ENCODE results near the gene EXD2.
"Not testable (repeated sequence)": the region's sequence is repeated elsewhere in the genome, so short reads cannot be mapped to it uniquely, and the experiment has no call there.

EXD2 gene

GRCh38 chr14:69284170-69284569, 92.9 kb downstream of the EXD2 start:
- DNase-seq: no peak

DNA sequence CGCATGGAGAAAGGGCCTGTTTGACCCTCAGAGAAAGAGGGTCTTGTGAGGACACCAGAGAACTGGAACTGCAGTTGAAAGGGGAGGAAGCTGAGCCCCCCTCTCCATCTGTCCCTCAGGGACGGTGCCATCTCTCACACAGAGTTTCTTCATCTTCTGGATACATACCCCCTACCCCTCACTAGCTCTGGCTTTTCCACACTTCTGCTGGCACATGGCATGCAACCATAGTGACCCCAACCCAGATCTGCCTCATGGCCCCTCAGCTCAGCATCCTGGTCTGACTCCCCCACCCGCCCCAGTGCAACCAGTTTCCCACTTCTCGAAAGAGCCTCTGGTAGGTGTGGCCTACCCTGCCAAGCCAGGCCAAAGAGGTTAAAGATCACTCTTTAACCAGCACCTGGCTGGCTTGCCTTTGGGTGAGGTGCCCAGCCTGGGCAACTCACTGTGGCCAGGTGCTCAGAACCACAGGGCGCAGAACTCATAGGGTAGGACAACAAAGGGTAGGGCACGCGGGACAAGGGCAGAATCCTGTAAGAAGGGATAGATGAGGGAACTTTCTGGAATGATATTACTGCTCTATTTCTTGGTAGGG, 94.5 kb downstream of the EXD2 start:
- DNase-seq: no peak

DNA sequence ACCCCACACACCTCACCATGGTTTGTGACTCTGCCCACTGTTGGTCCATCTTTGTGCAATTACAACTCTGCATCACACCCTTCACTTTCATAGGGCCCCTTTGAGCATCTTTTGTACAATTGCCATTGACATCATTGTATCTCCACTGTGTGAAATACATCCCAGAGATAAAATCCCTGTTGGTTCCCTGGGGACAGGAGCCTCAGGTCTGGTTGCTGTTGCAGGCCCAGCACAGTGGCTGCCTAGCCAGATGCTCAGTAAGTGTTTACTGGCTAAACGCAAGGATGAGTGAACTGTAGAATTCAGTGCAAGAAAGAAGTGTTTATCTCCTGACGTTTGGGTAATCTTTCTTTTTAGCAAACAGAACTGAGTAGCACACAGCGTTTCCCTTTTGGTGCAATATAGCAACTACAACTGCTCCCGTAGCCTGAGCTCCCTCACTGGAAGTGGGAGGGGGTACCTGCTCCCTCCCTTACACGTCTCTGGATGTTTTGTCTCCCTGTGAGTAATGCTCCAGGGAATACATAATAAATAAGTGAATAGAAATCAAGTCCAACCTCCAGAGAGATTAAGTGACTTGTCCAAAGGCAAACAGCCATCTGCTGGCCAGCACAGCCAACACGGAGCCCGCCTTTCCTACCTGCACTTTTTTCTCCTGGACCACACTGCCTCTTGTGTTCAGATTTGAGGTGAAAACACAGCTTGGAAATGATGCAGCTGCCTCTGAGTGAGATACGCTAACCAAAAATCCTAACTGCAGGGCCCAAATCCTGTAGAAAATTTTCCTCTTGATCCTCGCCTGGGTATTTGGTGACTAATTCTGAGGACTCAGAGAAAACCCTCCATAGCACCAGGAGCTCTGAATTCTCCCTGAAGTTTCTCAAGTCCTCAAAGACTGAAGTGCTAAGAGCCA, 96.1 kb downstream of the EXD2 start:
- no peak for DNase-seq

DNA sequence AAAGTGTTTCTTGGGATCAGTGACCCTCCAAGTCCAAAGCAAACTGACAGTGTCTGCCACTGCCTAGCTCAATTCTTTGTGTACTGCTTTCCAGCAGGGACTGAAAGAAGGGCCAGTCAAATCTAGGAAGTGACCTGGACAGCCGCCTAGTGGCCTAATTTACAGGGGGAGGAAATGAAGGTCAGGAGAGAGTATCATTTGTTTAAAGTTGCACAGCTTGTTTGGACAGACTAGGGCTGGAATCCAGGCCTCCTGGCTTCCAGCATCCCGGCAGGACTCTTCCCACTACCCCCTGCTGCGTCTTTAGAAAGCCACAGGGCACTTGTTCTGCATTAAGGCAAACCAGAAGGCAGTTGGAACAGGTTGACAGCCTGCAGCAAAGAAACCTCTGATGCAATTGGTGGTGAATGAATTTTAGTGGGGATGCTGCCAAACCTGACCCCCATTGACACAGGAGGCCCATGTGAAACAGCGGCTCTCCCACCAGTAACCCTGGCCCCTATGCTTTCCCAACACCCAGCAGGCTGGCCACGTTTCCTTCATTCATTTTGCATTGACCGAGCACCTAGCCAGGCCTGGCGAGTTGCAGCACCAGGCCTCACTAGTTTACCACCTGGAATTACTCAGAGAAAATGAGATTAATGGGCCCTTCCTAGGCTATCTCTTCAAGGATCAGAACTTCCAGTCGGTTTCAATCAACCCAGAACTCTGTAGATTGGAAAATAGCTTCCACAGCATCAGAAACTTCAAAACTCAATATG, 96.9 kb downstream of the EXD2 start:
- DNase-seq: no peak

DNA sequence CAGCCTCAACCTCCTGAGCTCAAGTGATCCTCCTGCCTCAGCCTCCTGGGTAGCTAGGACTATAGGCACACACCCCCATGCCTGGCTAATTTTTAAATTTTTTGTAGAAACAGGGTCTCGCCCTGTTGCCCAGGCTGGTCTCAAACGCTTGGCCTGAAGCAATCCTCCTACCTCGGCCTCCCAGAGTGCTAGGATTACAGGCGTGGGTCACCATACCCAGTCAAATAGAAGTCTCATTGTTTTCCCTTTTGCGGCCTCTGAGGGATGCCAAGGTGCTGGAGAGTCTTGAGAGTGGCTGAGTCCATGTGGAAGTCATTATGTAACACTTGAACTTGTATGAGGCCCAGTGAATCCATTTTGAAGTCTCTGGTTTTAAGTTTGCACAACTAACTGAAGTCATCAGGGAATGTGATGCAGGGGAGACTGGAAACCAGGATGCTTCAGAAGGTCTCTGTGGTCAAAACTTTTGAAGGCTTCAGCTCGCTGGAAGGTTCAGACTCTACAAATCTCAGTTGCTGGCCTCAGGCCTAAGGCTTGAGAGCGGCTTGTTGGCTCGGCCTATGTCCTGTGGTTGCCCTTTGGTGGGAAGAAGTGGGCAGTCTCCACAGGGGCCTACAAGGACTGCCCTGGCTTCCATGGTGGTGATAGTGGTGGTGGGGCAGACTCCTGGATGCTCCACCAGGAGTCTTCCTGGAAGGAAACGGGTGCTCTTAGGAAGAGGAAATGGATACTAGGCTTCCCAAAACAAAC, 97.8 kb downstream of the EXD2 start:
- DNase-seq: no peak

GRCh38 chr14:69289811-69290520, 98.7 kb downstream of the EXD2 start:
- DNase-seq: no peak

- not testable (repeated sequence) for DNase-seq
These were observed 99.6 kb downstream of the EXD2 start for GRCh38 chr14:69290881-69291280.

- no peak for DNase-seq
These were observed 100.1 kb downstream of the EXD2 start for GRCh38 chr14:69291396-69291795.

DNA sequence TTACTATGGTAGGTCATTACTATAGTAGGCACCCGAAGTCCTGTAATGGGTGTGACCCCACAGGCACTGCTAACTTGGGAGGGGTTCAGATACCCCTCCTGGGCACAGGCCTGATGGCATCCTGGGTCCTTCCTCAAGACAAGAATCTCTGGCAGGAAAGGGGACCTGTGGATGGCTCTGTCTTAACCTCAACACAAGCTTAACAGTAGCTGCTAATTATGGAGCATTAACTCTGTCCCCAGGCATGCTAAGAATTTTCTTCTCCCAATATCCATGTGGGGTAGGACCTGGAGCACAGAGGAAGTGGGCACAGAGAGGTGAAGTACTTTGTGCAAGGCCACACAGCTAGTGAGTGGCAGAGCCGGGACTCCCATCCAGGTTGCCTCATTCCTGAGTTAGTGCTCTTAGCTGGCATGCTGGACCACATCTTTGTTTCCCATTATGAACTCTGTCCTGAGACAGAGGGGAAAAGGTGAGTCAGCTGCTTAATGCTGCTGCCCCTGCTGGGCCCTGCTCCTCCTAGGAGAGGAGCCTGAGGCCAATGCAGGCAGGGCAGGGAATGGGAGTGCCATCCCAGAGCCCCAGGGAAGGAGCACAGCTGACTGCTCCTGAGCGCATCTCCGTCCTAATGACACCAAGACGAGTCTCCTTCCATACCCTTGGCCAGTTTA, 100.7 kb downstream of the EXD2 start:
- DNase-seq: no peak
